WERI-Rb-1 (cell line): Measurements from ENCODE around the gene RRP15.
A peak's percentile ranks its signal among the peaks of the same experiment; 100 is the strongest.

Source experiments
- DNase-seq: peaks from one replicate; pipeline ENCODE4 v3.0.0-alpha.2; 2020
- H3K27ac ChIP-seq: fragments of 250-450 bp; sonication (Bioruptor Pico); 2 replicates; pipeline ENCODE4 v1.5.1; 2020; ENCODE audit warnings: mild to moderate bottlenecking, moderate library complexity
- H3K27me3 ChIP-seq: fragments of 250-450 bp; sonication (Bioruptor Pico); 2 replicates; pipeline ENCODE4 v1.5.1; 2021; ENCODE audit warnings: mild to moderate bottlenecking, low read depth, moderate library complexity; ENCODE audit not compliant: insufficient read depth, severe bottlenecking
- H3K36me3 ChIP-seq: fragments of 250-450 bp; sonication (Bioruptor Pico); 2 replicates; pipeline ENCODE4 v1.5.1; 2020; ENCODE audit warnings: mild to moderate bottlenecking, moderate library complexity
- H3K4me3 ChIP-seq: 2 replicates; pipeline ENCODE4 v1.5.1; 2011; ENCODE audit warnings: low read depth, mild to moderate bottlenecking, control low read depth, low read length
- H3K9me3 ChIP-seq: fragments of 250-450 bp; sonication (Bioruptor Pico); 2 replicates; pipeline ENCODE4 v1.5.1; 2021; ENCODE audit warnings: mild to moderate bottlenecking, moderate library complexity; ENCODE audit not compliant: severe bottlenecking
- CTCF ChIP-seq: IDR thresholded peaks from 2 replicates; pipeline ENCODE4 v1.5.1; 2011; ENCODE audit warnings: low read depth, mild to moderate bottlenecking, control low read depth, inconsistent platforms, low read length

RRP15 gene

DNA sequence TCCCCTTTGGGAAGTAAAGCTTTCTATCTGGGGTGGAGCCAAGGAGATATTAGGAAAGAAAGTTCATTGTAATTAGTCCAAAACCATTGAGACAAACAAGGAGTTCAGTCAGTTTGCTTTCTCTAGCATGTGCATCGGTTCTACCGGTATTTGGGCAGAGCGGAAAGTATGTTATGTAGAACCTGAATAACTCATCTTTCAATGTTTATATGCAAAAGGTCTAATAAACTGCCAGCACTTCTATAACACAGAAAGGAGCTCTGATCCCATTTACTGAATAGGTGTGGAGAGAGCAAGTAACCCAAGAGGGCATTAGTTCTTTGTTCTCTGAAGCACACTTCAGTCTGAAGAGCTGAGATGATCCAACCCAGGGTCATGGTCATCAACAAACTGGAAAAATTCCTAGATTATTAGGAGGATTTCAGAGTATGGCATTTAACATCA, 63.6 kb downstream of the RRP15 start:
- no peak for DNase-seq
- Histone ChIP-seq H3K4me3 (no peak overlapping the region), H3K9me3 (no peaks in the 10 kb centered on the region), H3K36me3 (no peaks in the 10 kb centered on the region), H3K27ac (no peak overlapping the region), H3K27me3 (no peaks in the 10 kb centered on the region)
- TF ChIP-seq CTCF = no peak

GRCh38 chr1:218349348-218350034, 64.4 kb downstream of the RRP15 start:
- H3K27me3 ChIP-seq = no peaks in the 10 kb centered on the region
- H3K4me3 ChIP-seq = no peak overlapping the region
- no peak for DNase-seq
- no peaks in the 10 kb centered on the region for H3K9me3 ChIP-seq
- no peaks in the 10 kb centered on the region for H3K36me3 ChIP-seq
- no peak overlapping the region for H3K27ac ChIP-seq
- no peak for TF ChIP-seq CTCF

DNA sequence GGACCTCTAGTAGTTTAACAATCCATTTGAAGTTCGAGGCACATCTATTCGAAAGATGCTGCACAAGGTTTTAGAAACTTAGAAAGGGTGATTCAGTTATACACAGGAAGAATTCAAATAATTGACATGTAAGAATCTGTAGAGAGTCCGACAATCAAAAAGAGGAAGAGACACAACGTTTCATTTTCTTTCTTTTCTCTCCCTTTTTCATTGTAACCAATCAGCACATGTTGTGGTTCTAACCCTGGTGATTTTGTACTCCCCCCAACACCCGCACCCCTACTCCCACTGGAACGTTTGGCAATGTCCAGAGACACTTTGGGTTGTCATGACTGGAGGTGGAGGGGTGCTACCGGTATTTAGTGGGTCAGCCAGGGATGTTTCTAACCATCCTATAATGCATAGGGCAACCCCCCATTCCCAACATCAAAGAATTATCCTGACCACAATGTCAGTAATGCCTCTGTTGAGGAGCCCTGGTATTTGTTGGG, 65.0 kb downstream of the RRP15 start:
- Histone ChIP-seq H3K36me3 (no peaks in the 10 kb centered on the region), H3K4me3 (no peak overlapping the region), H3K9me3 (no peaks in the 10 kb centered on the region), H3K27me3 (no peaks in the 10 kb centered on the region), H3K27ac (no peak overlapping the region)
- TF ChIP-seq CTCF = no peak
- DNase-seq = no peak

DNA sequence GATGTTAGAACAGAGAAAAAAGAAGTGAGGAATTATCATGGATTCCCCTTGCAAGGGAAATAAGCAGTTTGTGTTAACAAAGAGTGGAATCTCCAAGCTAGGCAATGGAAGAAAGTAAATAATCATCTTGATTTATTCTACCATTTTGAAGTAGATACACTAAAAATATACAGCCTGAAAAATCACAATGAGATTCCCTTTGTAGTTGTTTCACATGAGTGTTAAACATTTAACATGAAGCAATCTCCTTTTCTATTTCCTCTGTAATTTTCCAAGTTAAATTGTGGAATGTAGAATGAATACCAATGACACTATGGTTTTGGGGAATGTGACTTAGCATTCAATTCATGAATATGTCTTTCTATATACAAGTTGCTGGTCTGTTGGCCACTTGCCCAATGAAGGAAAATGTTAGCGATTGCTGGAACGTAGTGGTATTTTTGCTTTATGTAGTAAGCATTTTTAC, 65.7 kb downstream of the RRP15 start:
- Histone ChIP-seq H3K9me3 (no peaks in the 10 kb centered on the region), H3K36me3 (no peaks in the 10 kb centered on the region), H3K27me3 (no peaks in the 10 kb centered on the region), H3K27ac (no peak overlapping the region), H3K4me3 (no peak overlapping the region)
- DNase-seq = no peak
- TF ChIP-seq CTCF = no peak

GRCh38 chr1:218351391-218352074, 66.4 kb downstream of the RRP15 start:
- no peak overlapping the region for H3K27ac ChIP-seq
- H3K36me3 ChIP-seq = no peaks in the 10 kb centered on the region
- no peaks in the 10 kb centered on the region for H3K27me3 ChIP-seq
- no peak for DNase-seq
- no peaks in the 10 kb centered on the region for H3K9me3 ChIP-seq
- TF ChIP-seq CTCF = peak; percentile 31; the same call in 1 of the 2 replicates
- no peak overlapping the region for H3K4me3 ChIP-seq
